Activated B cell treated with CpG ODN at 0.5 μM for 24 hours (primary cell): ENCODE measurements around the gene PLEKHA7. TPM values are rescaled to one million over a fixed set of nuclear protein-coding genes. Genes with fewer than 3 reads are reported as not detected.

ENCODE experiments used
- ATAC-seq: fragments of 200-7000 bp; cut with Tn5 transposase; one replicate; pipeline ENCODE4 v1.10.0; 2021; ENCODE audit warnings: low read depth, mild to moderate bottlenecking, moderate library complexity
- CTCF ChIA-PET: fragments of 350-600 bp; sonication (Branson Sonifier 250); formaldehyde crosslinking; loops from one replicate; lab custom pipeline; 2021; ENCODE audit warnings: antibody characterized with exemption; lab: Charles Lee
- POLR2A ChIA-PET: fragments of 350-600 bp; sonication (Branson Sonifier 250); formaldehyde crosslinking; loops from one replicate; lab custom pipeline; 2021; ENCODE audit warnings: antibody characterized with exemption; lab: Charles Lee
- DNase-seq: peaks from one replicate; pipeline ENCODE4 v3.0.0; 2022
- H3K27ac Mint-ChIP-seq: one replicate; pipeline ENCODE4 v1.8.0; 2020; ENCODE audit warnings: mixed read lengths
- H3K27me3 Mint-ChIP-seq: one replicate; pipeline ENCODE4 v1.8.0; 2021; ENCODE audit warnings: mixed read lengths
- H3K36me3 Mint-ChIP-seq: one replicate; pipeline ENCODE4 v1.8.0; 2021; ENCODE audit warnings: low read depth, mixed read lengths
- H3K4me1 Mint-ChIP-seq: one replicate; pipeline ENCODE4 v1.8.0; 2021; ENCODE audit warnings: mixed read lengths
- H3K4me3 Mint-ChIP-seq: one replicate; pipeline ENCODE4 v1.8.0; 2020; ENCODE audit warnings: mild to moderate bottlenecking, mixed read lengths
- H3K9me3 Mint-ChIP-seq: one replicate; pipeline ENCODE4 v1.8.0; 2020; ENCODE audit warnings: mixed read lengths
- intact Hi-C: fragments of 100-400 bp; cut with micrococcal nuclease; formaldehyde crosslinking; loops from one replicate; pipeline ENCODE4 v1.15.1; 2024
- total RNA-seq: library from RNA; stranded (reverse); gene quantifications from 2 replicates; pipeline ENCODE4 v1.2.3, GENCODE V29; 2022
- TF ChIP-seq, protein P1 (sequence below): fragments of 200-600 bp; IDR thresholded peaks from one replicate; pipeline ENCODE4 v1.8.0; 2022; ENCODE audit warnings: antibody characterized with exemption, mild to moderate bottlenecking

PLEKHA7 gene
- total RNA-seq, 1 donor from 2014 or later, result 4.9 TPM

DNA sequence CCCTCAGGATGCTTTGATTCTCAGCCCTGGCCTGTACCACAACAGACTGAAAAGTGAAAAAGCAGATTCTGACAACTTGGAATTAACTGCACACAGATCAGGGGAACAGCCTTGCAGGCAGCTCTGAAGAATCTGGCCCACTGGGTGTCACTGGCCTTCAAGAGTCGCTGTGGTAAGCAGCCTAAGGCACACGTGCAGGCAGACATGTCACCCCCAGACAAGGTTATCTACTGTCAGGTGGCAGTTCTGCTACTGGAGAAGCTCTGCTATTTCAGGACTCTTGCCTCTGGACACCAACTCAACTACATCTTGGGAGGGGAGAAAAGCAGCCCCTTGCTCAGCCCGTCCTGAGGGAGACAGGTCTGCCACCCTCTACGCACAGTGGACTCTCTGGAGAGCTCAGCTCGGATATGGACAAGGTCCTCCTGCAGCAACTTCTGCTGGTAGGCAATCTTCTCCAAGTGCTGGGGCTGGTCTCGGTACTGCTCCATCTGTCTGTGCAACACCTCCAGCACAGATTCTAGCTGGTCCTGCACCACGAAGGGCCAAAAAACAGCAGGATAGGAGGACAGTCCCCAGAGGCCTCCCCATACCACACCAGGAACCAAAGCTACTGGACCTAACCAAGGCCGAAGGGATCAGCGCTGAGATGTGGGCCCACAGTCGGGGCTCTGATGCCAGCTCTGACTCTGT, 212.8 kb downstream of the PLEKHA7 start:
- ATAC-seq (no peak), DNase-seq (no peak)
- Mint-ChIP-seq H3K4me3 (no peak overlapping the region), H3K27ac (no peak overlapping the region), H3K27me3 (no peaks in the 10 kb centered on the region), H3K36me3 (no peaks in the 10 kb centered on the region), H3K4me1 (no peaks in the 10 kb centered on the region), H3K9me3 (no peaks in the 10 kb centered on the region)
- intact Hi-C loops, result no loop called here
- ChIA-PET CTCF (interaction anchor here (1.1 to 1.8 kb wide), 4 partner anchors 12 to 19 kb away, joined by 3 to 6 read pairs (median 3); no protein-coding TSS in a partner anchor), POLR2A (no interaction called here)
- TF ChIP-seq, protein P1, sequence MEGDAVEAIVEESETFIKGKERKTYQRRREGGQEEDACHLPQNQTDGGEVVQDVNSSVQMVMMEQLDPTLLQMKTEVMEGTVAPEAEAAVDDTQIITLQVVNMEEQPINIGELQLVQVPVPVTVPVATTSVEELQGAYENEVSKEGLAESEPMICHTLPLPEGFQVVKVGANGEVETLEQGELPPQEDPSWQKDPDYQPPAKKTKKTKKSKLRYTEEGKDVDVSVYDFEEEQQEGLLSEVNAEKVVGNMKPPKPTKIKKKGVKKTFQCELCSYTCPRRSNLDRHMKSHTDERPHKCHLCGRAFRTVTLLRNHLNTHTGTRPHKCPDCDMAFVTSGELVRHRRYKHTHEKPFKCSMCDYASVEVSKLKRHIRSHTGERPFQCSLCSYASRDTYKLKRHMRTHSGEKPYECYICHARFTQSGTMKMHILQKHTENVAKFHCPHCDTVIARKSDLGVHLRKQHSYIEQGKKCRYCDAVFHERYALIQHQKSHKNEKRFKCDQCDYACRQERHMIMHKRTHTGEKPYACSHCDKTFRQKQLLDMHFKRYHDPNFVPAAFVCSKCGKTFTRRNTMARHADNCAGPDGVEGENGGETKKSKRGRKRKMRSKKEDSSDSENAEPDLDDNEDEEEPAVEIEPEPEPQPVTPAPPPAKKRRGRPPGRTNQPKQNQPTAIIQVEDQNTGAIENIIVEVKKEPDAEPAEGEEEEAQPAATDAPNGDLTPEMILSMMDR, result no peak

DNA sequence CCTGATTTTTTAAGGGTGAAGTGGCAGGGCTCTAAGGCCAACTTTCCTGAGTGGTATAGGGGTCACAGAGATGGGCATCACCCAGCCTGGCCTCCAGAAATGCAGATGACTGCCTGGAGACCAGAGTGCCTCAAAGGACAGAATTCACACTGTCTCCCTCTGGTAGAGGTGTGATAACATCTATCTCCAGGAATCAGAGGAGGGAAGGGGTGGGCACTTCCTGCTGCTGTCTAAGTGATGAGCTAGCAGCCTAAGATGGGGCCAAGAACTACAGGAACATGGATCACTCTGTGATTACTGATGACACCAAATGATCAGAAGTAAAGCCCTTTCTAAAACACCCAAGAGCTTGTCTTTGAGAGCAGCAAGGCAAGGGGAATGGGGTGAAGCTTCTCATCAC, 213.8 kb downstream of the PLEKHA7 start:
- H3K9me3 Mint-ChIP-seq, result no peaks in the 10 kb centered on the region
- TF ChIP-seq, protein P1, result no peak
- no peak for DNase-seq
- CTCF ChIA-PET, result interaction anchor here (1.8 kb wide), 1 partner anchor 14 kb away, joined by 6 read pairs; no protein-coding TSS in a partner anchor
- no peak overlapping the region for H3K4me3 Mint-ChIP-seq
- no peaks in the 10 kb centered on the region for H3K27me3 Mint-ChIP-seq
- POLR2A ChIA-PET, result no interaction called here
- no peak overlapping the region for H3K27ac Mint-ChIP-seq
- no peaks in the 10 kb centered on the region for H3K36me3 Mint-ChIP-seq
- intact Hi-C loops, result no loop called here
- ATAC-seq, result no peak
- no peaks in the 10 kb centered on the region for H3K4me1 Mint-ChIP-seq

DNA sequence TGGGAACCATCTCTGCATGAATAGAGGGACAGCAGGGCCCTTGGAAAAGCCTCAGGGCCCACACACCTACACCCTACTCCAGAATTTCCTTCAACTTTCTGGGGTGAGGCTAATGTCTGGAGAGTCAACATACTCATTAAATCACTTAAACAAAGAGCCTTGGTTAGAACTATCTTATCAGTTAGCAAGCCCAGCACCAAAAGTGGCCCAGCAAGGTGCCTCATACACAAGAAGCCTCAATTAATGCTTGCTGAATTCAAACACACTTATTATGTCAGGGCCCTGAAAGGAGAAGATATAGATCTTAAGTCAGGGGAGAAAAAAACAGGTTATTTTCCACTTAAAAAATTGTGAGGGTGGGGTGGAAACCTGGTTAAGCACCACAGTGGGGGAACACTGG, 214.3 kb downstream of the PLEKHA7 start:
- CTCF ChIA-PET, result interaction anchor here (1.8 kb wide), 1 partner anchor 13 kb away, joined by 6 read pairs; no protein-coding TSS in a partner anchor
- no peak overlapping the region for H3K27ac Mint-ChIP-seq
- TF ChIP-seq, protein P1, result no peak
- POLR2A ChIA-PET, result no interaction called here
- H3K4me3 Mint-ChIP-seq, result no peak overlapping the region
- peaks cover 5% of the 10 kb centered on the region for H3K4me1 Mint-ChIP-seq
- intact Hi-C loops, result no loop called here
- no peaks in the 10 kb centered on the region for H3K27me3 Mint-ChIP-seq
- no peak for DNase-seq
- no peaks in the 10 kb centered on the region for H3K9me3 Mint-ChIP-seq
- no peak for ATAC-seq
- no peaks in the 10 kb centered on the region for H3K36me3 Mint-ChIP-seq

DNA sequence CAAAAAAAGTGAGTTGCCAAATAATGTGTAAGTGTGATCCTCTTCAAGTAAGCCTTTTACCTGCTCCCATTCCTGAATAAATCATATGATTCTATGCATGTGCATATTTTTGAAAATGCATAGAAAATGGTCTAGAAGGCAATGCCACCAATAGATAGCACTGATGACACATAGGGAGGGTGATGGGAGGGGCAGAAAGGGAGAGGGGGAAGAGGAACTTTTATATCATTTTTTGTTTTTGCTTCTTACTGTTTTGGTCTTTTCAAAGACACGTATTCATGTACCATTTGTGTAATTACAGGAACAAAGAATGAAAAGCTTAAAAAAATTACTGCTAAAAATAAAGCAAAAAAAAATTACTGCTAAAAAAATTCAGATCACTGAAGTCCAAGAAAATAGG, 215.0 kb downstream of the PLEKHA7 start:
- ChIA-PET POLR2A (no interaction called here), CTCF (no interaction called here)
- peaks cover 5% of the 10 kb centered on the region for H3K4me1 Mint-ChIP-seq
- no peak overlapping the region for H3K4me3 Mint-ChIP-seq
- H3K27ac Mint-ChIP-seq, result no peak overlapping the region
- intact Hi-C loops, result no loop called here
- ATAC-seq (no peak), DNase-seq (no peak)
- no peaks in the 10 kb centered on the region for H3K9me3 Mint-ChIP-seq
- no peaks in the 10 kb centered on the region for H3K27me3 Mint-ChIP-seq
- TF ChIP-seq, protein P1, result no peak
- H3K36me3 Mint-ChIP-seq, result no peaks in the 10 kb centered on the region

DNA sequence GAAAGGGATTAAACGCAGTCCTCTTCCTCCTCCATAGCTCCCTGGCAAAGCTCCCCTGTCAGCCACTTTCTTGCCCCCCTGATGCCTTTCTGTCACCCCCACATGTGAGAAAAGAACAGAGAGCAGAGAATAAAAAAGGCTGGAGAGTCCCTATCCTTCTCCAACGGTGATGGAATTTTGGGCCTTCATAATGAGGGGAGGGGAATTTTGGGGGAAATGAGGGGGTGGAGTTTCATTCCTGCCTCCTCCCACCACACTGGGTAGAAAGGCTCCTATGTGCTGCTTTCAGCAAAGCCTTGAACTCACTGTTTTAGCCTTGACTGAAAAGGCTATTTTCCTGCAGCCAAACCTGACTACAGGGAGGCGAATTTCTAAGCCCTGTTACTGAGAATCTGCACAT, 216.4 kb downstream of the PLEKHA7 start:
- ChIA-PET CTCF (interaction anchor here (1.1 kb wide), 1 partner anchor 12 kb away, joined by 6 read pairs; no protein-coding TSS in a partner anchor), POLR2A (no interaction called here)
- TF ChIP-seq, protein P1, result no peak
- no peaks in the 10 kb centered on the region for H3K36me3 Mint-ChIP-seq
- peaks cover 5% of the 10 kb centered on the region for H3K4me1 Mint-ChIP-seq
- DNase-seq (no peak), ATAC-seq (no peak)
- H3K27me3 Mint-ChIP-seq, result no peaks in the 10 kb centered on the region
- no peaks in the 10 kb centered on the region for H3K9me3 Mint-ChIP-seq
- no peak overlapping the region for H3K4me3 Mint-ChIP-seq
- no peak overlapping the region for H3K27ac Mint-ChIP-seq
- intact Hi-C loops, result no loop called here
